ENCODE data around the gene HOMER1. TPM values are rescaled to one million over a fixed set of nuclear protein-coding genes. Genes with fewer than 3 reads are reported as not detected.
A peak's percentile ranks its signal among the peaks of the same experiment; 100 is the strongest.
"Not testable (repeated sequence)": the region's sequence is repeated elsewhere in the genome, so short reads cannot be mapped to it uniquely, and the experiment has no call there.

HOMER1 gene
- total RNA-seq, 1 experiment from 2014 or later = 26.6 TPM

GRCh38 chr5:79517601-79518000 lies 3.7 kb upstream of the HOMER1 start:
- no peak overlapping the region for H3K27ac Mint-ChIP-seq (ENCODE audit: unreplicated experiment)
- H3K27me3 Mint-ChIP-seq (ENCODE audit: unreplicated experiment) = no peaks in the 10 kb centered on the region
- no peaks in the 10 kb centered on the region for H3K9me3 Mint-ChIP-seq (ENCODE audit: low read depth, unreplicated experiment)
- H3K36me3 Mint-ChIP-seq (ENCODE audit: insufficient read depth, unreplicated experiment) = peaks cover 25% of the 10 kb centered on the region
- H3K4me1 Mint-ChIP-seq (ENCODE audit: low read depth, unreplicated experiment) = peaks cover 14% of the 10 kb centered on the region
- CTCF ChIA-PET = no interaction called here
- no TSS peak for BruUV-seq (replicated peaks)
- no peak overlapping the region for H3K4me3 Mint-ChIP-seq (ENCODE audit: low read depth, unreplicated experiment)
- DNase-seq = no peak
- intact Hi-C loops (cut with micrococcal nuclease; ENCODE audit: unreplicated experiment) = no loop called here
- TF ChIP-seq, protein P1, sequence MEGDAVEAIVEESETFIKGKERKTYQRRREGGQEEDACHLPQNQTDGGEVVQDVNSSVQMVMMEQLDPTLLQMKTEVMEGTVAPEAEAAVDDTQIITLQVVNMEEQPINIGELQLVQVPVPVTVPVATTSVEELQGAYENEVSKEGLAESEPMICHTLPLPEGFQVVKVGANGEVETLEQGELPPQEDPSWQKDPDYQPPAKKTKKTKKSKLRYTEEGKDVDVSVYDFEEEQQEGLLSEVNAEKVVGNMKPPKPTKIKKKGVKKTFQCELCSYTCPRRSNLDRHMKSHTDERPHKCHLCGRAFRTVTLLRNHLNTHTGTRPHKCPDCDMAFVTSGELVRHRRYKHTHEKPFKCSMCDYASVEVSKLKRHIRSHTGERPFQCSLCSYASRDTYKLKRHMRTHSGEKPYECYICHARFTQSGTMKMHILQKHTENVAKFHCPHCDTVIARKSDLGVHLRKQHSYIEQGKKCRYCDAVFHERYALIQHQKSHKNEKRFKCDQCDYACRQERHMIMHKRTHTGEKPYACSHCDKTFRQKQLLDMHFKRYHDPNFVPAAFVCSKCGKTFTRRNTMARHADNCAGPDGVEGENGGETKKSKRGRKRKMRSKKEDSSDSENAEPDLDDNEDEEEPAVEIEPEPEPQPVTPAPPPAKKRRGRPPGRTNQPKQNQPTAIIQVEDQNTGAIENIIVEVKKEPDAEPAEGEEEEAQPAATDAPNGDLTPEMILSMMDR (IDR thresholded peaks at IDR 0.05; ENCODE audit: unreplicated experiment) = no peak

DNA sequence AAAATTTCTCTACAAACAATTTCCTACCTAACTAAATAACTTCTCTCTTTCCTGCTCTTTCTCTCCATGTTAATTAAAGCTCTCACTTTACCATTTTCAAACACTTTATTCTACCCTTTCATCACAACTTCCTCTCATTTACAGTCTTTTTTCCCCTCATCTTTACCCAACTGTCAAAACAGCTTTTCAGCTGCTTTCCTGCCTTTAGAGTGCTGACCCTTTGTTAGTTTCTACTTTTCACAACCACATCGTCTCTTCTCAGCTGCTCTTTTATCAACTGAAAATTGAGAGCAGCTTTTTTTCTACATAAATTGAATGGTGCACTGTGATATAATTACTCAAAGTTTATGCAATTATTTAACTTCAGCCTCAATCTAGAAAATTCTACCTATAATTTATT lies 3.1 kb upstream of the HOMER1 start:
- intact Hi-C loops (cut with micrococcal nuclease; ENCODE audit: unreplicated experiment) = no loop called here
- H3K9me3 Mint-ChIP-seq (ENCODE audit: low read depth, unreplicated experiment) = no peaks in the 10 kb centered on the region
- BruUV-seq (replicated peaks) = no TSS peak
- CTCF ChIA-PET = no interaction called here
- peaks cover 29% of the 10 kb centered on the region for H3K36me3 Mint-ChIP-seq (ENCODE audit: insufficient read depth, unreplicated experiment)
- TF ChIP-seq, protein P1 (IDR thresholded peaks at IDR 0.05; ENCODE audit: unreplicated experiment) = no peak
- no peak for DNase-seq
- H3K4me3 Mint-ChIP-seq (ENCODE audit: low read depth, unreplicated experiment) = no peak overlapping the region
- H3K27ac Mint-ChIP-seq (ENCODE audit: unreplicated experiment) = no peak overlapping the region
- H3K4me1 Mint-ChIP-seq (ENCODE audit: low read depth, unreplicated experiment) = peaks cover 14% of the 10 kb centered on the region
- H3K27me3 Mint-ChIP-seq (ENCODE audit: unreplicated experiment) = no peaks in the 10 kb centered on the region

DNA sequence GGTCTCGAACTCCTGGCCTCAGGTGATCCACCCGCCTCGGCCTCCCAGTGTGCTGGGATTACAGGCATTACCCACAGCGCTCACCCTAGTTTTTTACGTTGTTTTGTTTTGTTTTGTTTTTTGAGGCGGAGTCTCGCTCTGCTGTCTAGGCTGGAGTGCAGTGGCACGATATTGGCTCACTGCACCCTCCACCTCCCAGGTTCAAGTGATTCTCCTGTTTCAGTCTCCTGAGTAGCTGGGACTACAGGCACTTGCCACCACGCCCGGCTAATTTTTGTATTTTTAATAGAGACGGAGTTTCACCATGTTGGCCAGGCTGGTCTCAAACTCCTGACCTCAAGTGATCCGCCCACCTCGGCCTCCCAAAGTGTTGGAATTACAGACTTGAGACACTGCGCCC lies 2.4 kb upstream of the HOMER1 start:
- H3K27me3 Mint-ChIP-seq (ENCODE audit: unreplicated experiment); BruUV-seq (replicated peaks); intact Hi-C loops (cut with micrococcal nuclease; ENCODE audit: unreplicated experiment); DNase-seq; H3K27ac Mint-ChIP-seq (ENCODE audit: unreplicated experiment); H3K4me3 Mint-ChIP-seq (ENCODE audit: low read depth, unreplicated experiment); H3K9me3 Mint-ChIP-seq (ENCODE audit: low read depth, unreplicated experiment): not testable (repeated sequence)
- H3K36me3 Mint-ChIP-seq (ENCODE audit: insufficient read depth, unreplicated experiment) = peaks cover 34% of the 10 kb centered on the region
- peaks cover 17% of the 10 kb centered on the region for H3K4me1 Mint-ChIP-seq (ENCODE audit: low read depth, unreplicated experiment)
- CTCF ChIA-PET = interaction anchor here (0.6 kb wide), 2 partner anchors 16 to 299 kb away, joined by 3 to 4 read pairs; no protein-coding TSS in a partner anchor

DNA sequence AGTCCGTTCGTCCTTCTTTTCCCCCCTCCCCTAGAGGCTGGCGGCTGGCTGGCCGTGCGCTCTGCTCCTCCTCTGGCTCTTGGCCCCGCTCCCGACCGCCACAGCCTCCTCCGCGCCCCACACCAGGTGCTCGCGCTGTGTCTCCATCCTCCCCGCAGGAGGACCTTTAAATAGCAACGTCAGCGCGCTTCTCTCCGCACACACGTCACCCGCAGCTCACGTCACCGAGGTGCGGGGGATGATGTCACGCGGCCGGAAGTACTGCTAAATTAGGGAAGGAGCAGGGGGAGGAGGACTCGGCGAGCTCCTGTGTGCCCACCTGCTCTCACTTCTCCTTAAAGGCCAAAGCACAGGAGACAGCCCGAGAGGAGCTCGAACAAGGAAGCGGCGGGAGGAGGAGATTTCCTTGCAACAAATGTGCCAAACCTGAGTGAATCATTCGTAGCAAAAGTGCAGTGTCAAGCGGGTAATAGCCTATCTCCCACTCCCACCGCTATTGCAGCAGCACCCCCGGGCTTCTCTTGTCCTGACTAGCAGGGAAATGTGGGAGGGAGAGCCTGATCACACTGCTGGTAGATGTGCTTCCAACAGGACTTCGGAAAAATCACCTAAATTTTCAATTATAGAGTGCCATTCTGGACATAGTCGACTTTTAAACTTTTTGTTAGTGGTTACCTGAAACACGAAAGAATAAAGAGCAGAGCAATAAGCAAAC lies 614 bp upstream of the HOMER1 start:
- Mint-ChIP-seq H3K27me3 (ENCODE audit: unreplicated experiment) (no peaks in the 10 kb centered on the region), H3K27ac (ENCODE audit: unreplicated experiment) (peak overlapping the region; percentile 99), H3K36me3 (ENCODE audit: insufficient read depth, unreplicated experiment) (peaks cover 34% of the 10 kb centered on the region), H3K9me3 (ENCODE audit: low read depth, unreplicated experiment) (no peaks in the 10 kb centered on the region), H3K4me1 (ENCODE audit: low read depth, unreplicated experiment) (peaks cover 31% of the 10 kb centered on the region), H3K4me3 (ENCODE audit: low read depth, unreplicated experiment) (peak overlapping the region; percentile 93)
- CTCF ChIA-PET = interaction anchor here (1.1 to 1.8 kb wide), 4 partner anchors 13 to 569 kb away, joined by 3 to 8 read pairs (median 4); partner anchors contain the start of gene JMY
- intact Hi-C loops (cut with micrococcal nuclease; ENCODE audit: unreplicated experiment) = no loop called here
- BruUV-seq (replicated peaks) = TSS peak; percentile 95
- TF ChIP-seq, protein P1 (IDR thresholded peaks at IDR 0.05; ENCODE audit: unreplicated experiment) = no peak
- DNase-seq = peak; percentile 95

DNA sequence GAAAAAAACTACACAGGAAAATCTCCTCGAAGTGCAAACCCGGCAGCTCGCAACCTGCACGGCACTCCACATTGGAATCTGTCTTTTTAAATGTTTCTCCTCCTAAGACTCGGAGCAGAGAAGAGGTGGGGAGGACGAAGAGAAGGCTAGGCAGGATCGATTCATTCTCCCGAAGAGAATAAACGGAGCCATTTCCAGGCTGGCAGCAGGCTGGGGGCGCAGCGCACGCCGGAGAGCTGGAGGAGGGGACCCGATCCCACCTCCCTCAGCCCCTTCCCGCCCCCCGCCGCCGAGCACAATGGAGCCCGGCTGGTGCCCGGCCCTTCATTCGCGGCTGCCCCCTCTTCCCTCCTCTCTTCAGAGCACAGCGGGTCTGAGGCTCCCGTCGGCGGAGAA lies 628 bp downstream of the HOMER1 start:
- peaks cover 34% of the 10 kb centered on the region for H3K4me1 Mint-ChIP-seq (ENCODE audit: low read depth, unreplicated experiment)
- BruUV-seq (replicated peaks) = no TSS peak
- H3K9me3 Mint-ChIP-seq (ENCODE audit: low read depth, unreplicated experiment) = no peaks in the 10 kb centered on the region
- DNase-seq = no peak
- H3K36me3 Mint-ChIP-seq (ENCODE audit: insufficient read depth, unreplicated experiment) = peaks cover 34% of the 10 kb centered on the region
- CTCF ChIA-PET = interaction anchor here (0.6 to 1.8 kb wide), 5 partner anchors 12 to 570 kb away, joined by 4 to 8 read pairs (median 6); no protein-coding TSS in a partner anchor
- TF ChIP-seq, protein P1 (IDR thresholded peaks at IDR 0.05; ENCODE audit: unreplicated experiment) = no peak
- H3K4me3 Mint-ChIP-seq (ENCODE audit: low read depth, unreplicated experiment) = peak overlapping the region; percentile 93
- intact Hi-C loops (cut with micrococcal nuclease; ENCODE audit: unreplicated experiment) = no loop called here
- H3K27ac Mint-ChIP-seq (ENCODE audit: unreplicated experiment) = peak overlapping the region; percentile 99
- H3K27me3 Mint-ChIP-seq (ENCODE audit: unreplicated experiment) = no peaks in the 10 kb centered on the region
